Activated B cell treated with CpG ODN at 0.5 μM for 24 hours (primary cell): Measurements from ENCODE around the gene CALML5. TPM values are rescaled to one million over a fixed set of nuclear protein-coding genes. Genes with fewer than 3 reads are reported as not detected.

Source experiments
- ATAC-seq: fragments of 200-7000 bp; cut with Tn5 transposase; one replicate; pipeline ENCODE4 v1.10.0; 2021; ENCODE audit warnings: low read depth, mild to moderate bottlenecking, moderate library complexity
- CTCF ChIA-PET: fragments of 350-600 bp; sonication (Branson Sonifier 250); formaldehyde crosslinking; loops from one replicate; lab custom pipeline; 2021; ENCODE audit warnings: antibody characterized with exemption; lab: Charles Lee
- POLR2A ChIA-PET: fragments of 350-600 bp; sonication (Branson Sonifier 250); formaldehyde crosslinking; loops from one replicate; lab custom pipeline; 2021; ENCODE audit warnings: antibody characterized with exemption; lab: Charles Lee
- DNase-seq: peaks from one replicate; pipeline ENCODE4 v3.0.0; 2022
- H3K27ac Mint-ChIP-seq: one replicate; pipeline ENCODE4 v1.8.0; 2020; ENCODE audit warnings: mixed read lengths
- H3K27me3 Mint-ChIP-seq: one replicate; pipeline ENCODE4 v1.8.0; 2021; ENCODE audit warnings: mixed read lengths
- H3K36me3 Mint-ChIP-seq: one replicate; pipeline ENCODE4 v1.8.0; 2021; ENCODE audit warnings: low read depth, mixed read lengths
- H3K4me1 Mint-ChIP-seq: one replicate; pipeline ENCODE4 v1.8.0; 2021; ENCODE audit warnings: mixed read lengths
- H3K4me3 Mint-ChIP-seq: one replicate; pipeline ENCODE4 v1.8.0; 2020; ENCODE audit warnings: mild to moderate bottlenecking, mixed read lengths
- H3K9me3 Mint-ChIP-seq: one replicate; pipeline ENCODE4 v1.8.0; 2020; ENCODE audit warnings: mixed read lengths
- CTCF ChIP-seq: fragments of 200-600 bp; IDR thresholded peaks from one replicate; pipeline ENCODE4 v1.8.0; 2022; ENCODE audit warnings: antibody characterized with exemption, mild to moderate bottlenecking
- intact Hi-C: fragments of 100-400 bp; cut with micrococcal nuclease; formaldehyde crosslinking; loops from one replicate; pipeline ENCODE4 v1.15.1; 2024
- total RNA-seq: library from RNA; stranded (reverse); gene quantifications from 2 replicates; pipeline ENCODE4 v1.2.3, GENCODE V29; 2022

The CALML5 gene
- total RNA-seq, 1 donor from 2014 or later, result not detected

DNA sequence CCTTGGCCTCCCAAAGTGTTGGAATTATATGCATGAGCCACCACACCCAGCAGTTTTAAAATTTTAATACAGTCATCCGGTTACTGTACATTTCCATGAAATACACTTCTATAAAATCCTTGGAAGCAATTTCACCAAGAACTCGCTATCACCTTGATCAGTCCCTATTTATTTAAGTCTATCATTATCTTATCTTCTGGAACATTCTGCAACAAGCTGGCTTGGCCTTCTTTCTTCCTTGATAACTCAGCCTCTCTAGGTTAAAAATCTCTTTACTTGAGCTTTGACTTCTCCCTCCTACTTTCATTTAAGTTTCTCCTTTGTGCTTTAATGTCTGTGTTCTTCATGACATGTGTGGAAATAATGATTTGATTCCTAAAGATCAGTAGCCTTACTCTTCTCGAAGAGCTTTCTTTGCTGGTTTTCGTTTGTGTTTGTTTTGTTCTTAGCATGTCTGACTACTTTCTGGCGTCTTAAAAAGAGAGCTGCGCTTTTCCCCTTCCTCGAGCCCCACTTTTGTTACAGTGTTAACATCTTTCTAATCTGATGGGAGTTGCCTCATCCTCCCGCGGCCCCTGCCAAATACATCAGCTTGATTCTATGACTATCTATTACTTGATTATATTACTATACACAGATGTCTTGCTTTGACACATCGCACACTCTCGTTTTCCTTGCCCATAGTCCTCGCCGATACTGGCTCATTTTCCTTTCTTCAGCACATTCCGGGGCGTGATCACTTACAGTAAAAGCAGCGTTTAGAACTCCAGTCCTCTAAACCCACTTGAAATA, 11.1 kb upstream of the CALML5 start:
- POLR2A ChIA-PET, result no interaction called here
- CTCF ChIA-PET, result interaction anchor here (1.5 kb wide), 1 partner anchor 113 kb away, joined by 5 read pairs; no protein-coding TSS in a partner anchor
- intact Hi-C loops, result no loop called here
- DNase-seq (no peak), ATAC-seq (no peak)
- no peak for TF ChIP-seq CTCF
- Mint-ChIP-seq H3K4me1 (no peaks in the 10 kb centered on the region), H3K9me3 (no peaks in the 10 kb centered on the region), H3K27me3 (peaks cover 8% of the 10 kb centered on the region), H3K36me3 (no peaks in the 10 kb centered on the region), H3K27ac (no peak overlapping the region), H3K4me3 (no peak overlapping the region)

GRCh38 chr10:5509691-5510090, 10.3 kb upstream of the CALML5 start:
- POLR2A ChIA-PET, result no interaction called here

GRCh38 chr10:5509236-5509635, 9.9 kb upstream of the CALML5 start:
- Mint-ChIP-seq H3K4me1 (no peaks in the 10 kb centered on the region), H3K36me3 (no peaks in the 10 kb centered on the region), H3K27ac (no peak overlapping the region), H3K4me3 (no peak overlapping the region), H3K27me3 (peaks cover 8% of the 10 kb centered on the region), H3K9me3 (no peaks in the 10 kb centered on the region)
- POLR2A ChIA-PET, result no interaction called here
- DNase-seq (no peak), ATAC-seq (no peak)
- CTCF ChIA-PET, result interaction anchor here (1.5 kb wide), 1 partner anchor 114 kb away, joined by 5 read pairs; no protein-coding TSS in a partner anchor
- intact Hi-C loops, result no loop called here
- TF ChIP-seq CTCF, result no peak

More at GRCh38 chr10:5509691-5510090, 10.3 kb upstream of the CALML5 start:
- Mint-ChIP-seq H3K27ac (no peak overlapping the region), H3K27me3 (peaks cover 8% of the 10 kb centered on the region), H3K9me3 (no peaks in the 10 kb centered on the region), H3K4me3 (no peak overlapping the region), H3K4me1 (no peaks in the 10 kb centered on the region), H3K36me3 (no peaks in the 10 kb centered on the region)
- TF ChIP-seq CTCF, result no peak
- intact Hi-C loops, result no loop called here
- CTCF ChIA-PET, result interaction anchor here (1.5 kb wide), 1 partner anchor 114 kb away, joined by 5 read pairs; no protein-coding TSS in a partner anchor
- DNase-seq (no peak), ATAC-seq (no peak)

GRCh38 chr10:5508786-5509185, 9.4 kb upstream of the CALML5 start:
- Mint-ChIP-seq H3K27me3 (peaks cover 8% of the 10 kb centered on the region), H3K9me3 (no peaks in the 10 kb centered on the region), H3K4me1 (no peaks in the 10 kb centered on the region), H3K36me3 (no peaks in the 10 kb centered on the region), H3K4me3 (no peak overlapping the region), H3K27ac (no peak overlapping the region)
- ATAC-seq, result no peak
- intact Hi-C loops, result no loop called here
- POLR2A ChIA-PET, result no interaction called here
- CTCF ChIA-PET, result interaction anchor here (1.5 kb wide), 1 partner anchor 114 kb away, joined by 5 read pairs; no protein-coding TSS in a partner anchor
- TF ChIP-seq CTCF, result no peak
- no peak for DNase-seq

GRCh38 chr10:5508161-5508604, 8.8 kb upstream of the CALML5 start:
- ATAC-seq (no peak), DNase-seq (no peak)
- H3K4me3 Mint-ChIP-seq, result no peak overlapping the region
- H3K27me3 Mint-ChIP-seq, result peaks cover 8% of the 10 kb centered on the region
- H3K4me1 Mint-ChIP-seq, result no peaks in the 10 kb centered on the region
- ChIA-PET POLR2A (no interaction called here), CTCF (no interaction called here)
- no peak overlapping the region for H3K27ac Mint-ChIP-seq
- no peaks in the 10 kb centered on the region for H3K36me3 Mint-ChIP-seq
- no peak for TF ChIP-seq CTCF
- H3K9me3 Mint-ChIP-seq, result no peaks in the 10 kb centered on the region
- intact Hi-C loops, result no loop called here
